Measurements from ENCODE around the gene ZNHIT2. TPM values are rescaled to one million over a fixed set of nuclear protein-coding genes. Genes with fewer than 3 reads are reported as not detected.

ZNHIT2 gene
- total RNA-seq, 1 experiment from 2014 or later = 48.2 TPM

- BruUV-seq (replicated peaks) = no TSS peak
- DNase-seq = peak; percentile 18
- intact Hi-C loops (cut with micrococcal nuclease) = loop anchor here (5.0 kb wide), 1 partner anchor 65 kb away; the partner anchor contains the start of gene ARL2
- TF ChIP-seq EZH2 (IDR thresholded peaks at IDR 0.05; ENCODE audit: low read length, unreplicated experiment) (no peak), CTCF (conservative IDR thresholded peaks at IDR 0.05; ENCODE audit: low read depth, low read length) (no peak), EZH2phosphoT487 (IDR thresholded peaks at IDR 0.05; ENCODE audit: borderline replicate concordance, low read length) (no peak)
- Histone ChIP-seq H3K9me2 (replicated peaks; ENCODE audit: low read length) (no peaks in the 10 kb centered on the region), H4K20me1 (ENCODE audit: low read length) (no peaks in the 10 kb centered on the region), H3F3A (ENCODE audit: low read length, unreplicated experiment) (no peaks in the 10 kb centered on the region), H3K9ac (ENCODE audit: low read length) (no peak overlapping the region), H3K4me2 (ENCODE audit: low read length) (no peak overlapping the region), H3K9me3 (ENCODE audit: low read length) (no peaks in the 10 kb centered on the region), H3K79me2 (ENCODE audit: low read length) (peaks cover 50% of the 10 kb centered on the region), H3K27ac (ENCODE audit: low read length) (no peak overlapping the region), H3K27me3 (ENCODE audit: low read length) (no peaks in the 10 kb centered on the region), H3K4me1 (ENCODE audit: insufficient read depth, low read length) (peaks cover 5% of the 10 kb centered on the region; the same call in 1 of the 2 replicates), H3K36me3 (ENCODE audit: low read depth, low read length) (peaks cover 39% of the 10 kb centered on the region), H2AFZ (ENCODE audit: low read length) (no peak overlapping the region), H3K4me3 (ENCODE audit: low read length) (no peak overlapping the region)
- POLR2A ChIA-PET (ENCODE audit: unreplicated experiment) = no interaction called here
- CTCF ChIA-PET = no interaction called here
- ATAC-seq = no peak
These were observed 40.0 kb downstream of the ZNHIT2 start for GRCh38 chr11:65077451-65077850.

- Histone ChIP-seq H3K36me3 (ENCODE audit: low read depth, low read length) (peaks cover 6% of the 10 kb centered on the region), H2AFZ (ENCODE audit: low read length) (no peak overlapping the region), H3K4me1 (ENCODE audit: insufficient read depth, low read length) (no peaks in the 10 kb centered on the region), H3K79me2 (ENCODE audit: low read length) (peaks cover 5% of the 10 kb centered on the region), H3K4me2 (ENCODE audit: low read length) (no peak overlapping the region), H3K27ac (ENCODE audit: low read length) (no peak overlapping the region), H3K9ac (ENCODE audit: low read length) (no peak overlapping the region), H3F3A (ENCODE audit: low read length, unreplicated experiment) (no peaks in the 10 kb centered on the region), H4K20me1 (ENCODE audit: low read length) (no peaks in the 10 kb centered on the region), H3K27me3 (ENCODE audit: low read length) (no peaks in the 10 kb centered on the region), H3K9me3 (ENCODE audit: low read length) (no peaks in the 10 kb centered on the region), H3K9me2 (replicated peaks; ENCODE audit: low read length) (no peaks in the 10 kb centered on the region), H3K4me3 (ENCODE audit: low read length) (no peak overlapping the region)
- ChIA-PET CTCF (no interaction called here), POLR2A (ENCODE audit: unreplicated experiment) (no interaction called here)
- TF ChIP-seq EZH2 (IDR thresholded peaks at IDR 0.05; ENCODE audit: low read length, unreplicated experiment) (no peak), CTCF (conservative IDR thresholded peaks at IDR 0.05; ENCODE audit: low read depth, low read length) (no peak)
- intact Hi-C loops (cut with micrococcal nuclease) = no loop called here
- BruUV-seq (replicated peaks) = no TSS peak
- peak; percentile 22; the same call in 1 of the 2 replicates for ATAC-seq
- no peak for DNase-seq
These were observed 44.9 kb downstream of the ZNHIT2 start for GRCh38 chr11:65072631-65072966.

GRCh38 chr11:65071907-65072630 is 45.4 kb downstream of the ZNHIT2 start:
- Histone ChIP-seq H3K9ac (ENCODE audit: low read length) (no peak overlapping the region), H3K36me3 (ENCODE audit: low read depth, low read length) (peaks cover under 1% of the 10 kb centered on the region), H2AFZ (ENCODE audit: low read length) (no peak overlapping the region), H3K4me1 (ENCODE audit: insufficient read depth, low read length) (no peaks in the 10 kb centered on the region), H4K20me1 (ENCODE audit: low read length) (no peaks in the 10 kb centered on the region), H3F3A (ENCODE audit: low read length, unreplicated experiment) (no peaks in the 10 kb centered on the region), H3K27ac (ENCODE audit: low read length) (no peak overlapping the region), H3K9me3 (ENCODE audit: low read length) (no peaks in the 10 kb centered on the region), H3K9me2 (replicated peaks; ENCODE audit: low read length) (no peaks in the 10 kb centered on the region), H3K27me3 (ENCODE audit: low read length) (no peaks in the 10 kb centered on the region), H3K4me2 (ENCODE audit: low read length) (no peak overlapping the region), H3K79me2 (ENCODE audit: low read length) (no peaks in the 10 kb centered on the region), H3K4me3 (ENCODE audit: low read length) (no peak overlapping the region)
- no peak for DNase-seq
- TF ChIP-seq EZH2 (IDR thresholded peaks at IDR 0.05; ENCODE audit: low read length, unreplicated experiment) (no peak), EZH2phosphoT487 (IDR thresholded peaks at IDR 0.05; ENCODE audit: borderline replicate concordance, low read length) (no peak), CTCF (conservative IDR thresholded peaks at IDR 0.05; ENCODE audit: low read depth, low read length) (no peak)
- no TSS peak for BruUV-seq (replicated peaks)
- intact Hi-C loops (cut with micrococcal nuclease) = no loop called here
- CTCF ChIA-PET = no interaction called here
- ATAC-seq = no peak
- POLR2A ChIA-PET (ENCODE audit: unreplicated experiment) = no interaction called here
